CD4-positive, alpha-beta T cell treated with Interleukin-1 beta for 1 hour (primary cell): Measurements from ENCODE around the gene MXD4.

Experiments used
- DNase-seq, 2 donors: peaks; one replicate each; pipeline ENCODE4 v3.0.0-alpha.2; 2020 to 2022

MXD4 gene, protein sequence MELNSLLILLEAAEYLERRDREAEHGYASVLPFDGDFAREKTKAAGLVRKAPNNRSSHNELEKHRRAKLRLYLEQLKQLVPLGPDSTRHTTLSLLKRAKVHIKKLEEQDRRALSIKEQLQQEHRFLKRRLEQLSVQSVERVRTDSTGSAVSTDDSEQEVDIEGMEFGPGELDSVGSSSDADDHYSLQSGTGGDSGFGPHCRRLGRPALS

GRCh38 chr4:2261853-2262144, at the start of gene MXD4:
TSS of gene MXD4 (minus strand) at chr4:2262109. CDS start at chr4:2261980, 129 bp downstream.
- no peak for DNase-seq

DNA sequence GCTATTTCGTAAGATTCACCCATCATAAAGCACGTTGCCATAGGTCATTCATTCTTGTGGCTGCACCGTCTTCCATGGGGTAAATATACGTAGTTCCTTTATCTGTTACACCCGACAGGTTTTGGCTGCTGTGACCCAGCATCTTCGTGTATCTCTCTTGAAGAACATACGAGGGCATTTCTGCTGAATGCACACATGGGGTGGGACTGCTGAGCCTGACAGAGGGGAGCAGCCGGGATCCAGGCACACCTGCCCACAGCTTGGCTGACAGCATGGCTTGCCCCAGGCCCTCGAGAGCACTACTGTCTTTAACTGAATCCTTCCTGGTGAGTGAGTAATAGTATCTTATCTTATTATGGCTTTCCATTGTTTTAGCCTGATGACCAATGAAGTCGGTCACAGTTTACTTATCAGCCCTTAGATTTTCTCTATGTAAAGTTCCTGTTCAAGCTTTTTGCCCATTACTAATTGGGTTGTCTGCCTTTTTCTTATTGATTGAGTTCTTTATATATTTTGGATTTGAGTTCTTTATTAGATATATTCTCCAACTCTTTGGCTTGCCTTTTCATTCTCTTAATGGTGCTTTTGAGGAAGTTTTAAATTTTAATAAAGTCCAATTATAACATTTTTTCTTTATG, 45.0 kb upstream of the MXD4 start:
- no peak for DNase-seq

DNA sequence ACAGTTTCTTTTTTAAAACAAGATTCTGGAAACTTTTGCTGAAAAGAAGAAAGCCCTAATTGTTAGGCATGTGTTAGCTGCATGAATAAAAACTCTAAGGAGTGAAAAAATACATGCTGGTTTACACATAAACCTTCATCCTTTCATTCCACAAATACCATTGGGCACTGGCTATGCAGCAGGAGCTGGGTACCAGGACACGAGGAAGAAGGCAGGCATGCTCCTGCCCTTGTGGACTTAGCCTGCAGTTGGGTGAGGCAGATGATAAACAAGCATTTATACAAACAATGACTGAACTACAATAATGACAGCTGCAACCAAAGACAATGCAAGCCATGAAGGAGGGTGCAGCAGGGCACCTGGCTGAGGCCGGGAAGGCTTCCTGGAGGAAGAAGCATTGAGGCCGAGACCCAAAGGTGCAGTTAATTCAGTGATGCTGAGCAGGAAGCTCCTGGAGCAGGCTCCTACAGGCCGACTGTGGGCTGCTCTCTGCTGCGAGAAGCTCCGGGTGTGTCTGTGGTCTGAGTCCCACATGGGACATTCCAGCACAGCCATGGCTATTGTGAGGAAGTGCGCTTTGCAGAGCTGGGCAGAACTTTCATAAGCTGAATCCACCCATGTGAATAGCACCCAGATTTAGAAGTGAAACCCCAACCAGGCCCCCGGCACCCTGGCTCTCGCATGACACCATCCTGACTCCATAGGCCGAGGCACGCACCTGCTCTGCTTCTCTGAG, 44.0 kb upstream of the MXD4 start:
- no peak for DNase-seq

DNA sequence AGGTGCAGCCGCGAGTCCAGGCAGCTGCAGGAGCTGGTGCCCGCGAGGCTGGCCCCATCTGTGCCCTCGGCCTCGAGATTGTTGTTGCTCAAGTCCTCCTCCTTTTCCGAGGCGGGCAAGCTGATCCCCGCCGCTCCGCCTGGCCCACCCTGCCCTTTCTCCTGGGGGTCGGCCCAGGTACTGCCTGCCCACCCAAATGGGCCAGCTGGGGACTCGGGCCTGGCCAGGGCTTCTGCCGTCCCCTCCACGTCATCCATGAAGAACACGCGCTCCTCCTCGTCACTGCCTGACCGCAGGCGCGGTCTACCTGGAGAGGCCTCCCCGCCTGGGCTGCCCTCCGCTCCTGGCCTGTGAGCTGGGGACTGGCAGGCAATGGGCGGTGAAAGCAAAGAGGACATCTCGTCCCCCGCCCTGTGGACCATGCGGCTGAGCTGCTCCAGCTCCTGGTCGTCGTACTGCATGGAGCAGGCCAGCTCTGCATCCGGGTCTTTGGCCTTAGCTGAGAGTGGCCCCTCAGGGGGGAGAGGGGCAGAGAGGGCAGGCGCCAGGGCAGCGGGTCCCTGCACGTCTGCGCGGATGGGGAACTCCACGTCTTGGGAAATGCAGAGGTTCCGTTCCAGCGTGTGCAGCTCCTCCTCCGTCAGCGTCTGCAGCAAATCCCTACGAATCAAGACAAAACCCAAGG, 43.1 kb upstream of the MXD4 start:
- no peak for DNase-seq

DNA sequence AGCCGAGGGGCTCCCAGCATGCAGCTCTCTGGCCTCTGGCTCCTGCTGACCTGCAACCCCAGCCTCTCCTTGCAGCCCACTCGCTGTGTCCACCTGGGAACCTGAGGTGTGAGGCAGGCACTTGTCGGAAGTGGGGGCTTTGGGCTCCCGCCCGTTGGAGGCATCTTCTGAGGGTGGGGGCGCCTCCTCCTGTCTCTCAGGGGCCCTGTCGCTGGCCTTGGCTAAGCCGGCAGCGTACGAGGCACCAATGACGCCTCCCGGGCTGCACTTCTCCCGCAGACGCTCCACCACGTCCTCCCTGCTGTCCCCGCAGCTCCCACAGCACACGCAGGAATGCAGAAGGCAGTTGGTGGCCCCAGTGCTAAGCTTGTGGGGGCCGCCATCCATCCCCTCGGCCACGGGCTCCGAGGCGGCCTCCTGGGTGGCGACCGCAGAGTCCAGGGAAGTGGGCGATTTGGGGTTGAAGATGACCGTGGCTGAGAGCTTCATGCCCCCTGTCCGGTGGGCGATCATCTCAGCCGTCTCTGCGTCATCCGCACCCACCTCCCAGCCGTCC, 42.5 kb upstream of the MXD4 start:
- DNase-seq: no peak

DNA sequence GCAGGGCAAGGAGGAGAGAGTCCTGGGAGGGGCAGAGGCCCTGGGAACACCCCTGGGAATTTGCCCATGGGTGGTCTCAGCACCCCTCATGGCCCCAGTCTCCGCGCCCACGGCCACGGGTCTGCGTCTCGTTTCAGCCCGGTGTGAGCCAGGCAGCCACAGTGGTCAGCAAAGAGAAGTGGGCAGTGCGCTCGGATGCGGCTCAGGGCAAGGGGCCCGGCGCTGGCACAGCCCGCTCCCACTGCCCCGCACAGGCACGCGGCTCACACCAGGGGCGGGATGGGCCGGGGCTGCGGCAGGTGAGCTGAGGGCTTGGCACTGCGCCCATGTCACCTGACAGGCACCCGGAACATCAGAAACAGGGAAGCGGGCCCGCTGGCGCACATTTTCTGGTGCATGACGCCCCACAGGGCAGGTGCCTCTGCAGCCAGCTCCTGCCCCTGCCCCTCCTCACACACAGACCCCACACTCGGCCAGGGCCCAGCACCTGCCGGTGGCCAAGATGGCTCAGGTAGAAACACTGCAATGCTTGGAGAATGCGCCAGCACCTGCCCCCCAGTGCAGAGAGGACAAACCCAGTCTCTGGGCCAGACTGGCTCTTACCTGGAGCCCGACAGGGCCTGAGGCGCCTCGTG, 41.9 kb upstream of the MXD4 start:
- no peak for DNase-seq

- DNase-seq: no peak
Measured at GRCh38 chr4:2303121-2303685, 41.3 kb upstream of the MXD4 start.

DNA sequence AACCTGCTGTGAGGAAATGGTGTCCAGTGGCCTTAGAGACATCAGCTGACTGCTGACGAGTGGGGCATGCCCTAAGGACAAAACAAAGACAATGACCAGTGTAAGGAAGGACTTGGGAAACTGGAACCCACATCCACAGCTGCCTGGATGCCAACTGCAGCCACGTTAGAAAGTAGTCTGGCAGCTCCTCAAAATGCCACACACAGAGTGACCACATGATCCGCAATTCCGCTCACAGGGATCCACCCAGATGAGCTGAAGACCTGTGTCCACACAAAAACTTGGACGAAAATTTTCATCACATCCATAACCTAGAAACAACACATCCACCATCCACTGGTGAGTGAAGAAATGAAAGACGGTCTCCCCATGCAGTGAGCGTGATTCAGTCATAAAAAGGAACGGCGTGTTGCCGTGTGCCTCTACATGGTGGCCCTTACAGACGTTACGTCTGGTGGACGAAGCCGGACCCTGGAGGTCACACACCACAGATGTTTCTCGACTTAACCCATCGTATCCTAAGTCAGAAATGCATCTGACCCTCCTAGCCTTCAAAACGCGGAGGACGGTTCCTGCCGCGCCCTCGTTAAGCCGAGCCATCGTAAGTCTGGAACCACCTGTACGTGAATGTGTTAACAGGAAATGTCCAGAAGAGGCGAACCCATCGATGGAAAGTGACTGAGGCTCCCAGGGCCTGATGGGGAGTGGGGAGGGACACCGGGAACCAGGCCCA, 40.6 kb upstream of the MXD4 start:
- DNase-seq: no peak

DNA sequence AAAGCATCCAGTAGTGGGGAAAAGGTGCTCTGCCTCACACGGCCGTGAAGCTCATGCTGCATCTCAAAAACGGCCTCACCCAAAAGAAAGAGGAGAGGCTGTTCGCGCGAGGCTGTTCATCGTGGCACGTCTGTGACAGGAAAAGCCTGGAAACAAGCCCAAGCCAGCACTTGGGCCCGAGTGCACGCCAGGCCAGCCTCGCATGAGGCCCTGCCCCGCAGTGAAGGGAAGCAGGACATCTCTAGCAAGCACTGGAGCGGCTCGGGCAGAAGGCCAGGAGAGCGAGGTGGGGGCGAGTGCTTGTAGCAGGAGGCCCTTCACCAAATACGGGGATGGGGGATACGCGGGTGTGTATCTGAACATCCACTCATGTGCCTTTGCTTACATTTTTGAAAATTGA, 39.9 kb upstream of the MXD4 start:
- no peak for DNase-seq

DNA sequence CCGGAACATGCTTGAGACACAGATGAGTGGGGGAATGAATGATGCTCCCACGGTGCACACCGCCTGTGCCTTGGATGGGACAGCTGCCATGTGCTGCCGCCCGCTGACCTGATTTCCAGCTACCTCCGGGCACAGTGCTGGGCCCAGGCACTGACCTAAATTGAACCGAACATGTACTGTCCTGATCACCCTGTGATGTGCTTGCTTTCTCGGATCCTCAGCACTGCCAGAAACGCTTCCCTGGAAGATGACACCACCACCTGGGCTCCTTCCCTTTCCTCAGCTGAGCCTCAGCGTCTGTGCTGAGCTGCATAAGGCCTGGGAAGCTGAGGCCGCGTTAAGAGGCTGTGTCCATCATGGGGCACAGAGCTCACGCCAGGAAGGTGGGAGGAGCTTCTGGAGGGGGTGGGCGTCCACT, 39.3 kb upstream of the MXD4 start:
- no peak for DNase-seq

GRCh38 chr4:2300431-2301224, 38.7 kb upstream of the MXD4 start:
- no peak for DNase-seq

DNA sequence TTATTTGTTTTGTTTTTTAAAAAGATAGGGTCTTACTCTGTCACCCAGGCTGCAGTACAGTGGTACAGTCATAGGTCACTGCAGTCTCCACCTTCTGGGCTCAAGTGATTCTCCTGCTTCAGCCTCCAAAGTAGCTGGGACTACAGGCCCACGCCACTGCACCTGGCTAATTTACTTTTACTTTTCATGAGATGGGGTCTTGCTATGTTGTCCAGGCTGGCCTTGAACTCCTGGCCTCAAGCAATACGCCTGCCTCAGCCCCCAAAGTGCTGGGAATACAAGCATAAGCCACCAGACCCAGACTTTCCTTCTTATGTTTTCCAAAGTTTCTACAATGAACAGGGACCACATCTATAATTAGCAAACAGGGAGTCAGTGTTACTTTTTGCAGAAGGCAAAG, 37.9 kb upstream of the MXD4 start:
- DNase-seq: no peak

DNA sequence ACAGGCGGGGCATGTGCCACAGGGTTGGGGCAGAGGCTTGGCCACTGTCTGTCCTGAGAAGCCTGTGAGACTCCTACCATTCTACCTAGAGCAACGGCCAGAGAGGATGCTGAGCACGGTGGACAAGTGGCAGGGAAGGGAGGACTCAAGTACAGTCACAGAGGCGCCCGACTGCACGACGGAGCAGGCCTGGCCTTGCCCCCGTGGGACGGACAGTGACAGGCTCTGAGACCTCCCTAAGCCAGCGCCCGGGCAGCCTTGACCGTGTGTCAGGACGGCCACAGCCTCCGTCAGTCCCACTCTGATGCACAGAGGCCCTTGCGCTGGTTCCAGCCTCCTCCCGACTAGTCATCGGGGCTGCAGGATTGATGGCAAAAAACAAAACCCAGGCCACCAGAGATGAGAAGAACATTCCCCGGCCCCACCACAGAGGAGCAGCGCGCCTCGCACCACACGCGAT, 36.7 kb upstream of the MXD4 start:
- DNase-seq: no peak

DNA sequence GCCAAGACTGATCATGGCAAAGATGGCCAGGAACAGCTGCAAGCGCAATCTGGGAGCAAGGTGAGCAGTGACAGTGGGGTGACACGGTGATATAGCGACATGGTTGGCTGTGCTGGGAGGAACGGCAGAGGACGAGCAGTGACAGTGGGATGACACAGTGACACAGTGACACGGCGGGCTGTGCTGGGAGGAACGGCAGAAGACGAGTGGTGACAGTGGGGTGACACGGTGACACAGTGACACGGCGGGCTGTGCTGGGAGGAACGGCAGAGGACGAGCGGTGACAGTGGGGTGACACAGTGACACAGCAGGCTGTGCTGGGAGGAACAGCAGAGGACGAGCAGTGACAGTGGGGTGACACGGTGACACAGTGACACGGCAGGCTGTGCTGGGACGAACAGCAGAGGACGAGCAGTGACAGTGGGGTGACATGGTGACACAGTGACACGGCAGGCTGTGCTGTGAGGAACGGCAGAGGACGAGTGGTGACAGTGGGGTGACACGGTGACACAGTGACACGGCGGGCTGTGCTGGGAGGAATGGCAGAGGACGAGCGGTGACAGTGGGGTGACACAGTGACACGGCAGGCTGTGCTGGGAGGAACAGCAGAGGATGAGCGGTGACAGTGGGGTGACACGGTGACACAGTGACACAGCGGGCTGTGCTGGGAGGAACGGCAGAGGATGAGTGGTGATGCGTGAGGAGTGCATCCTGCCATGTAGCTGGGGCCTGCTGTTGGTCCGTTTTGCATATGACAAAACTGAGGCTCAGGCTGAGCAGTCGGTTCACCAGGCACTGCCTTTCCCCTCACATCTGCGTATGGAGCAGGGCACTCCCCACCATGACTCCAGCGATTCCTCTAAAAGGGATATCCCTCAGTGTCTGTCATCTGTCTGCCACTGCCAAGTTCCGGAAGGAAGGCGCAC, 36.0 kb upstream of the MXD4 start:
- DNase-seq: no peak

- no peak for DNase-seq
Measured at GRCh38 chr4:2296631-2297601, 35.0 kb upstream of the MXD4 start.

DNA sequence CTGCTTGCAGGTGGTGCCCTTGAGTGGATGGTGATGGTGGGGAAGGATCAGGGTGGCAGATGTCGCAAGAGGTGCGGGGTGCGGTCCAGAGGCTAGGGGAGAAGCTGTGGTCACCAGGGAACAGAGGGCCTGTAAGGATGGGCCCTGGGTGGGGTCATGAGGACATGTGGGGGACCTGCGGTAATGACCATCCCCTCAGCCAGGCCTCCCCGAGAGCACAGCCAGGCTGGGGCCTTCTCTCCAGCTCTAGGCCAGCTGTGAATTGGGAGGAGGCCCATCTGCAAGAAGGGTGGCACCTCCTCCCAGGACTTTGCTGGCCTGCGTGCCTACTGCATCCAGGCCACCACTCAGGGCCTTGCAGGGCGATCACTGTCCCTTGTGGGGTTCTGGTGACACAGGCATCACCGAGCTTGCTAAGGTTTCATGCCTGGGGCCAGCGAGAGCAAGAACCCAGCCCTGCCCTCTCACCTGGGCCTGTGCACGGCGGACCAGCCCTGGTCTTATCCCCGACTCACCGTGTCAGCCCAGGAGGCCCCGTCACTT, 34.1 kb upstream of the MXD4 start:
- DNase-seq: no peak

- no peak for DNase-seq
Measured at GRCh38 chr4:2295500-2295899, 33.6 kb upstream of the MXD4 start.

- no peak for DNase-seq
Measured at GRCh38 chr4:2292646-2293108, 30.8 kb upstream of the MXD4 start.
